Hair follicle dermal papilla cell (primary cell): ENCODE measurements around the gene ADGB. TPM values are rescaled to one million over a fixed set of nuclear protein-coding genes. Genes with fewer than 3 reads are reported as not detected.

Experiments used
- small RNA-seq: library from RNA; depleted of rRNA; stranded (forward); fragments of <200 nt; gene quantifications from one replicate; pipeline ENCODE3, GENCODE V24; 2012
- total RNA-seq: library from RNA; depleted of rRNA; stranded (reverse); fragments of >200 nt; gene quantifications from 2 replicates; pipeline ENCODE4 v1.2.3, GENCODE V29; 2012

Gene ADGB
- total RNA-seq, result not detected in 2 replicates

DNA sequence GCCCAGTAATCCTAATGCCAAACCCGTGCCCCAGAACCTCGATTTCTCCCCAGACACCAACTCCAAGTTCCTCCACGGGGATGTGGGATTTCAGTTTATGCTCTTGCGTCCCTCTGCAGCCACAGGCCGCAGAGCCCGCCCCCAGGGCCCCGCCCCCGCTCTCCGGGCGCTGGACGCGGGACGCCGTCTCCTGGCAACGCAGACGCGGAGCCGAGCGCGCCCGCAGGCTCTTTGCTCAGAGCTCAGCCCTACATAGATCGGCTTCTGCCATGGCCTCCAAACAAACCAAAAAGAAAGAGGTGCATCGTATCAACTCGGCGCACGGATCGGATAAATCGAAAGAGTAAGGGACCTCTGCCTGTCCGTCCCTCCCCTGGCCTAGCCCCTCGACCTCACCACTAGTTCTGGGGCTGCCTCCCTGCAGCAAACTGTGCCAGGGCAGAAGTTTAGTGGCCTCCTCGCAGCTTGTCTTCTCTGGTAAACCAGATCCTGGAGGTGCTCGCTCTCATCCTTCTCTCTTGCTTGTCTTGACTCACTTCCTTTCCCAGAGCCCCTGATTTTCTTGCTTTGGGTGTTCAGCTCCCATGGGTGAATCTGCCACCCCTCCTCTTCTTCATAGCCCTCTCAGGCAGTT is at the start of gene ADGB:
TSS of gene ADGB (plus strand) at position 201 of the 634 bp plus-strand sequence. CDS start at position 270, 69 bp downstream.

Small RNA genes lying within 50 kb of the gene (small RNA-seq; reads per million reads assigned to genes)
- gene RNU6-906P, result not detected

Other genes with a start within 250 kb of the ADGB start
- 108 and 111 TPM in 2 replicates for gene RAB32, start 55.1 kb upstream of the ADGB start, total RNA-seq